CD4-positive, alpha-beta T cell treated with Interleukin-17A for 4 hours (primary cell): ENCODE results near the gene CHST15.
"Not testable (repeated sequence)": the region's sequence is repeated elsewhere in the genome, so short reads cannot be mapped to it uniquely, and the experiment has no call there.

Source experiments
- DNase-seq: peaks from one replicate; pipeline ENCODE4 v3.0.0-alpha.2; 2020; ENCODE audit warnings: mixed read lengths

Gene CHST15

DNA sequence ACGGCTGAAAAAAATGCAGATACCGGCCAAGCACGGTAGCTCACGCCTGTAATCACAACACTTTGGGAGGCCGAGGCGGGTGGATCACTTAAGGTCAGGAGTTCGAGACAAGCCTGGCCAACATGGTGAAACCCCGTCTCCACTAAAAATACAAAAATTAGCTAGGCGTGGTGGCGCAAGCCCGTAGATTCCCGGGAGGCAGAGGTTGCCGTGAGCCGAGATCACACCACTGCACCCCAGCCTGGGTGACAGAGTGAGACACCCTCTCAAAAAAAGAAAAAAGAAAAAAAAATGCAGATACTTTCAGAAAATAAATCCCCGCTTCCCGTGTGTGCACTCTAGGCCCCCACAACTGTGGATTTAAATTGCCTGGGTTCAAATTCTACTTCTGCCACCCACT, 2.4 kb upstream of the CHST15 start:
- not testable (repeated sequence) for DNase-seq

DNA sequence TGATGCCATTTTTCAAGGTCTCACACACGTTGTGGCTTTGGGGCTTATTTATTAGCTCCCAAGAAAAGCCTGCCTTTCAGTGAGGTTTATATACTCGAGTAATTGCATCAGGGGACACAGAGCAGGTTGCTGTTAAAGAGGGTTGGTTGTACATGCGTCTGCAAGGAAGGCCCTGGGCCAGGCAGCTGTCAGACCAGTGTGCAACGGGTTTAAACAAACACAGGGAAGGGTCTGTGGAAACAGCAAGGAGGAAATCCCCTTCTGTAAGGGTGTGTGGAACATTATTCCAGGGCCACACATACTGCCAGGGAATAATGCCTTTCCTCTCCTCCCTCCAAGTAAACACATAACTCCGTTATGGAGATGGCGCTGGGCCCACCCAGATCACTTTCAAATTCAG, 1.7 kb upstream of the CHST15 start:
- no peak for DNase-seq

DNA sequence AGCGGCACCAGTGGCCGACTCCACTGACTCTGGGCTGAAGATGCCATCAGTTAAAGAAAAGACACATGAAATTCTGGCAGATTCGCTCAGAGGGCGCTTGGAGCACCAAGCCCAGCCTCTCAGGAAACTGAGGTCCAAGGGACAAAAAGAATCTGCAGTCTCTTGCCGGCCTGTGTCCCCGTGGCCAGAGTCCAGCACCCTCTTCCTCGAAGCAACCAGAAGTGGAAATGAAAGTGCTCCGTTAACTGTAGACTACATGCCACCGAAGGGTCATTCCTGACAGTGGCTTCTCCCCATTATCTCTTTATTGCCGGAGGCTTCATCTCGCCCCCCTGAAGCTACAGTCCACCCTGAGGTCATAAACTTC, 1.0 kb upstream of the CHST15 start:
- DNase-seq, result no peak

DNA sequence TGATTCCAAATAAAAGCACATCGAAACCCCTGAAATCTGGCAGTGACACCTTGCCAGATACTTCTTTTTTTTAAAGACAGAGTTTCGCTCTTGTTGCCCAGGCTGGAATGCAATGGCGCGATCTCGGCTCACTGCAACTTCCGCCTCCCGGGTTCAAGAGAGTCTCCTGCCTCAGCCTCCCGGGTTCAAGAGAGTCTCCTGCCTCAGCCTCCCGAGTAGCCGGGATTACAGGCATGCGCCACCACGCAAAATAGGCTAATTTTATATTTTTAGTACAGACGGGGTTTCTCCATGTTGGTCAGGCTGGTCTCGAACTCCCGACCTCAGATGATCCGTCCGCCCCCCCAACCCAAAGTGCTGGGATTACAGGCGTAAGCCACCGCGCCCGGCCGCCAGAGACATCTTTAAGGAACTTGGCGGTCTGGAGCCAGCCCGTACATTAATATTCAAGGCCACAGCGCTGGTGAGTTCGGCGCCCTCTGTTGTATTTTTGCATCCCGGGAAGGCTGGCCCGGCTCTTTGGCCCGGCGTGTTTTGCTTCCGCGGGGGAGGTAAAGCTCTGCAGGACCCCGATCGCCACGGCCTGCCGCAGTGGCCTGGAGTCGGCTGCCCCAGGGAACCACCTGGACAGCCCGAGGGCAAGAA, 498 bp upstream of the CHST15 start:
- DNase-seq, result peak; percentile 9

DNA sequence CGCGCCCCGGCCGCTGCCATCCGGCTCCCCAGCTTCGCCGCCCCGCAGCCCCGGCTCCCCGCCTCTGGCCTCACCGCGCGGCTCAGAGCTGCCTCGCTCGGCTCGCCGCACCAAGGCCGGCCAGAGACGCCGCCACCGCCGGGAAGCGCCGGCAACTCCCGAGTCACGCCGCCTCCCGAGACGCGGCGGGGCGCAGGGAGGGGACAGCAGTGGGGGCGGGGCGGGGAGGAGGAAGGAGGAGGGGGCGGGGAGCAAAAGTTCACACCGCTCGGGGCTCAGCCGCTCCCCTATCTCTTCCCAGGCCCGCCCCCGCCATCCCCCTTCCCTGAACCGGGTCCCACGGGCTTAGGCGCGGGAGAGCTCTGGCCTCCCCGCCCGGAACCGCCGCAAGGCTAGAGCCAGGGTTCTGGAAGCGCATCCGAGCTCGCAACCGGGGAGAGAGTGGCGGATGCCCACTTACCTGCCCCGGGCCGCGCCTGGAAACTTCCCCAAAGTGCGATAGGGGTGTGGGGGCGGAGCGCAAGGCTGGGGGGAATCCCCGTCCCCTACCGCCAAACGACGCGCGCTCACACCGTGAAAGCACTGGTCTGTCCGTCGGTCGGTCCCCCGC, 1.0 kb downstream of the CHST15 start:
- DNase-seq, result peak; percentile 63

DNA sequence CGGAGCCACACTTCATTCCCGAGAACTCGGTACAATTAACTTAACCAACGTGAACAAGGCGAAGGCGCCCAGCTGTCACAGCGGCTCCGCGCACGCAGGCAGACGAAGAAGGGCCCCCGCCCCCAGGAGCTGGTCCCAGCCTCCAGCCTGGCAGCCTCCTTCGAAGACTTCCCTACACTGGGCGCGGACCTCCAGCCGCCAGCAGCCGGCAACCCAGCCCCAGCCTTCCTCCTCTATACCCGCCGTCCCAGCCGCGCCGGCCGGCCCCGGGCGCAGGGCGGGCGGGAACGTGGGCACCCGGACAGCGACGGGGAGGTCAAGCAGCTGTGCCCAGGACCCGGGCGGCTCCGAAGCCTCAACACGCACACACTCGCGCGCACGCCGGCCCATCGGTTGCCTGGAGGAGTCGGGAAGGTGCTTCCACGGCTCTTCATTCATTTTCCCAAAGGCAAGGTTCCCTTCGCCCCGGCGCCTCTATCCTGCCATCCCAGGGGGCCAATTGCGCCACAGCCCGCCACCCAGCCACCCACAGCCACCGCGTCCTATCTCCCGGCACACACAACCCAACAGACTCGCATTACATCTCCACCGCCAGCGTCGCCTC, 1.6 kb downstream of the CHST15 start:
- peak; percentile 13 for DNase-seq

DNA sequence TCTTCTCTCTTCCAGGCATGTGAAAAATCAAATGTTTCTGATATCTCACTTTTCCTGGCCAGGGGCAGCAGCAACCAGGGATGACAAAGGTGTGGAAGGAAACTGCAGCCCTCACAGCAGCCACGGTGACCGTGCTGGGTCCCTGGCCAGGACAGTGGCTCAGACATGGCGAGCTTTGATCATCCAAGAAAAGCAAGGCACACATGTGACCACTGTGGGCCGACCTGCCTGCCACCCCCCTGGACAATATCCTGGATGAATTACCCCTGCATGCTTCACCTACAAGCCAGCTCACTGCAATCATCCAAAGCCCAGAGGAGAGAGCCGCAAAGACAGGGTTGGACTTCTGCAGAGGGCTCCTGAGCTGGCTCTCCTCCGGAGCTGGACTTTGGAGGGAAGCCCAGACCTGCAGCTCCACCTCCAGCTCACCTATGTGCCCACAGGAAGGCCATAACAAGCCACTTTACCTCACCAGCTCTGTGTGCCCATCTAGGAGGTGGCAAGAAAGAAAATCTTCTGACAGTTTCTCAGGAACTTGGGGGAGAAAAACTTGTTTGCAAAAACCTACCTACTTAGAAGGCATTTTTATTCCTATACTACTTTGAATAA, 2.7 kb downstream of the CHST15 start:
- no peak for DNase-seq

DNA sequence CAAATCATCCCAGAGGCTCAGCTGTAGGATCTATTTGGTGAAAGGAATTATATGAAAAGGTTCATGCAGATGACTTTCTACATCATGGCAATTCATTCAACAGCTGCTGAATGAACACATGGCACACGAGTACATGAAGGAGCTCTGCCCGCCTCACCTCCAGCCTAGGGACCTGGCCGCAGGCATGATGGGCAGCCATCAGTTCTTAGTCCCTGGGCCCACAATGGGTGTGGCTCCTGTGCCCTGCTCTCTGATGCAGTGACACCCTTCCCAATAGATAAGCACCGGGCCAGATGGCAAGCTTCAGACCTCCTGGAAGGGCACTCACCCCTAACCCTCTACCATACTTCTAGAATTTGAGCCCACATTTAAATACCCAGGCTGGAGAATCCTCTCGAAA, 3.5 kb downstream of the CHST15 start:
- DNase-seq, result no peak

DNA sequence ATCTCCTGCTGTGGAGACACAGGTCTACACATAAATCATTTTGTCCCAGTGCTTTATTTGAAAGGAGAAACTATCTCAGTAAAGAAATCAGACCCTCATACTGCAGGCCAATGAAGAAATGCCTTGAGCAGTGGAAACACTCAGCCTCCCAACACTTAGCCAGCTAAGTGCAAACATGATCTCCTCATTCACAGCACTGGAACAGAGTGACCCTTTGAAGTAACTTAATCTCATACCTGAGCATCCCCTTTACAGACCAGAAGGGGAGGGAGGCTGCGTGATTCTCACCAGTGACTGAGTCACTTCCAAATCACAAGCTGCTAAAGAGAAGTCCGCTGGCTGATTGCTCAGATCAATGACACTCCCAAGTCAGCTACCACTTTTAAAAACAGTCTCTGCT, 4.5 kb downstream of the CHST15 start:
- no peak for DNase-seq

DNA sequence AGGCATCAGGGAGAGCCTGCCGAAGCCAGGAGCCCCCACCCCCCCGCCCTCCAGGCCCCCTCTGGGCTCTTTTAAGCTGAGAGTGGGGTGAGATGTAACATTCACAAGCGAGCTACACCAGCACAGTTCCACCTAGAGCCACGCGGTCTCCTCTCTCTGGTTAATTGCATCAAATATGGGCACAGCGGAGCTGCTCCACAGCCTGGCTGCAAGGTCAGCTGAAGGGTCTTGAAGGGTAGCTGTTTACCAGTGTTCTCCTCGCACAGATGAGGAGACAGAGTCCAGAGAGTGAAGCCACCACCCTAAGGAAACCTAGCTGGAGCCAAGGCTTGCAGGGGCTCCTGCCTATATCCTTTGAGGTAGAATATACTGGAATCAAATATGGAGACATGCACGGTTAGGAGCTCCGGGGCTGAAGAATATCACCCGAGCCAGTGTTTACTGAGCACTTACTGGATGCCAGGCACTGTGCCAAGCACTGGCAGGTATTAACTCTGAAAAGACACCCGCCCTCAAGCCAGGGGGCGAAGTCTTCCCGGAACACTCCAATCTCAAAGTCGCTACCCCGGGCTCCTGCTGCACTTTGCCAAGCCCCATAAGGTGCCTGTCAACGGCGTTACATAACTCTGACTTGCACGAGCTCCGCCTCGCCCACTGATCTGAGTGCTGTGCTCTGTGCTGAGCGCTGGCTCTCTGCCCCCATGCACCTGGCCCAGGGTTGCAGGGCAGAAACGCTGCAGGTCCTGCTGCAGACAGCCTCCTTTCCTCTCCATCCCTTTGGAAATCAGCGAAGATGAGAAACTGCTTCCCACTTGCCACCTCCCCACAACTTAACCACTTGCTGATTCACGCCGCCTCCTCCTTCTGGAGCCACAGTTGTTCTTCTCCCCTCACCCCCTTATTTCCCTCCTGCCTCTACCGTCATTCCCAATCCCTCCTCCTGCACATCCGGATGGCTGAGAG, 5.4 kb downstream of the CHST15 start:
- no peak for DNase-seq

DNA sequence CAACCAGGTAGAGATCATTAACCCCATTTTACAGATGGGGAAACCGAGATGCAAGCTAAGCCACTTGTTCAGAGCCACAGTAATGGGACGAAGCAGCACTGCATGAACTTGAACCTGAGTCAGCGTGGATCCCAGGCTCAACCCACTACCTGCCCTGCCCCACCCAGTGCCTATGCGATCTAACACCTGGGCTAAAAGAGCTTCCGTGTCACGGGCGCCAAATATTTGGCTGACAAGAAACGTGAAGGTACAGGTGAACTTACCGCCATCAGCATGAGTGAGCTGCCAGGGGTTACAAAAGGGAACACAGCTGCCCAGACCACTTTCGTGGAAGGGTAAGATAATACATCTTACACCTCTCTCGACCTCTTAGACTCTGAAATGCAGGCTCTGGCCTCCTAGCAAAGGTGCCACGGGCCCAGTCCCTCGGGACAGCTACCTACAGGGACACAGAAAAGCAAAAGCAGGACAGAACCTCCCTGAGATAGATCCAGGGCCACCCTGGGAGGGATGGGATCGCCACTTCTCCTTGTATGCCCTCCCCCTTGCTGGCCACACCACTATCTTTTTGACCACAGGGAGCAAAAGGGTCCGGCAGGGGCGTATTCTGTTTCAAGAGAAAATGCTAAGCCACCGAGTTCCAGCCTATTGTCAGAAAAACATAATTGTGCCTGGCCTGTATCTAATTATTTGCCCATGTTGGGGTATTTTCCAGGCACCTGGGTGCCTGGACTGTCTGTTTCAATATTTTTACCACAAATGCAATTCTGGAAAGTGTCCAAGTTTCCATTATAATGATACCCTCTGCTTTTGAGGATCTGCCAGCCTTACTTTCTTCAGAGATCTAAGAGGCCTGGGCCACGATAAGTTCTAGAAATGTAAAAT, 6.4 kb downstream of the CHST15 start:
- no peak for DNase-seq

DNA sequence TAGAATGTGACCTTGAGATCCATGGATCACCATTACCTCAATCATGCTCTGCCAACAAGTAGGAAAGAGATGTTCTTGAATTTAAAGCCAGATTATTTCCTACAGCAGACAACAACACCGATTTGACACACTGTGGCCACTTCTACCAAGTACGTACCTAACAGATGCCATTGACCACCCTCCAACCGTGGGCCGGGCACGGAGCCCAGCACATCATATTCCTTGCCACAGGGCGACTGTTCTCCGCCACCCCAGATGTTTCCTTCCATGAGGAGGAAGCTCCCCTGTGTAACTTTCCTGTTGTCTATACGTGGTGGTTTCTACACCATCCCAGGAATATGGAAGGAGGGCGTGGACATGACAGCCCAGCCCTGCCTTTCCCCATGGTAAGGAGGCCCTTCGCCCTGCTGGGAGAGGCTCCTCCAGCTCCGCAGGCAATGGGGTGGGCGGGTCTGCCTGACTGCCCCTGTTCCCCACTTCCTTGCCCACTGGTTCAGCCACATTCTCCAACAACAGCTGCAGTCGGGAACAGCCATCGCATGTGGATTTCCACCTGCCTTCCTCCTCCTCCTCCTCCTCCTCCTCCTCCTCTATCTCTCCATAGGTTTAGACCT, 7.2 kb downstream of the CHST15 start:
- DNase-seq, result no peak

DNA sequence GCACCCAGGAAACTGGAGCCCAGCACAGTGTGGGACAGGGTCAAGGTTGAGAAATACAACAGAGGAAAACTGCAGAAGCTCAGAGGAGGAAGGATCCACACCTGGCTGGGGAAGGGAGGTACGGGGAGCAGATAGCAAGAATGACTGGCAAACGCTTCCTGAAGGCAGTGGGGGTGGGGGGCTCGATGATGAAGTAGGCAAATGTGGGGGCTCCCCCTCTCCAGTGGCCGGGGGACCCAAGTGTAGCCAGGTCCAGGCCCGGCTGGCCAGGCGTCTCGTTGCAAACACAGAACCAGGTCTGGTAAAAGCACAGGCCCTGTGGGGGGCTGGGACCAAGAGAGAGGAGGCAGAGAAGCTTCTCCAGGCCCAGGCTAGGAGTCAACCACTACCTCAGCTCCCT, 7.7 kb downstream of the CHST15 start:
- DNase-seq, result no peak

DNA sequence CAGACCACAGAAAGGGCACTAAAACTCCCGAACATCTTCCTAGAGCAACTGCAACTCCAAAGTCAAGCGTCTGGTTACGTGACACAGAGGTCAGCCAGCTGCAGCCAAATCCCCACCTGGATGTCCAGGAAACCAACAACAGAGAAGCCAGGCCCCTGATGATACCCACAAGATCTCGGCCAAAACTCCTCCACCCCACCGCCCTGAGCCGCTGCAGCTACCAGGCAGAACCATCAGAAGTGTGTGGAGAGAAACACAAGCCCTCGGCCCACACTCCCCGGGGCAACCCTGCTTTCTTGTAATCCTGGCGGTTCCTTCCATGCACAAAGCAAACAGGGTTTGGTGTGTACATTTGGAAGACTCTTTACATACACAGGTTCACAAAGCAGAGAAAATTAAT, 8.7 kb downstream of the CHST15 start:
- no peak for DNase-seq

DNA sequence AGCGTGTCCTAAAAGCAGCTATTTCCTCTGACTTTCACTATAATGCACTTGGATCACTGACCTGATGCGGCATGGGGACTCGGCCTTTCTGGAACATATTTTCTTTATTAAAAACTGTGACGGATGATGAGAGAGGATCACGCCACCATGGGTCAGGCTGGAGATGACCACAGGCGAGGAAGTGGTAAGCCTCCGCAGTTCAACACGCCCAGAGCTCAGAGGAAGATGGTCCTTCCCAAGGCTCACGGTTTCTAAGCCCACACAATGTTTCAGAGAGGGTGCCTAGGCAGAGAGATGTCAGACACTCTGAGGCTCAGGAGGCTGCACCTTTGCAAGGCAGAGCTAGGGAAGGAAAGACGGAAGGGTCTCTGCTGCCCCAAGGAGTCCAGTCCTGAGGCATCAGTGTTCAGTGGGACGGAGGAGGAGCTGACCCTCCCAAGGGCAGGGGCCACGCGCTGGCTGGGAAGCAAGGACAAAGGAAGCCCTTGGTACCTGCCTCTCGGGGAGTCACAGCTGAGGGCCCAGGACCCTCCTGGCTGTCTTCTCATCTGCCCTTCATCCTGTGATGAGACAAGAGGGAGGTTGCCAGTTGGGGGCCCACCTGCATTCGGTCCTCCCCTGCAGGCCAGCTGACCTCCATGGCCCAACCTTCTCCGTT, 9.5 kb downstream of the CHST15 start:
- no peak for DNase-seq

DNA sequence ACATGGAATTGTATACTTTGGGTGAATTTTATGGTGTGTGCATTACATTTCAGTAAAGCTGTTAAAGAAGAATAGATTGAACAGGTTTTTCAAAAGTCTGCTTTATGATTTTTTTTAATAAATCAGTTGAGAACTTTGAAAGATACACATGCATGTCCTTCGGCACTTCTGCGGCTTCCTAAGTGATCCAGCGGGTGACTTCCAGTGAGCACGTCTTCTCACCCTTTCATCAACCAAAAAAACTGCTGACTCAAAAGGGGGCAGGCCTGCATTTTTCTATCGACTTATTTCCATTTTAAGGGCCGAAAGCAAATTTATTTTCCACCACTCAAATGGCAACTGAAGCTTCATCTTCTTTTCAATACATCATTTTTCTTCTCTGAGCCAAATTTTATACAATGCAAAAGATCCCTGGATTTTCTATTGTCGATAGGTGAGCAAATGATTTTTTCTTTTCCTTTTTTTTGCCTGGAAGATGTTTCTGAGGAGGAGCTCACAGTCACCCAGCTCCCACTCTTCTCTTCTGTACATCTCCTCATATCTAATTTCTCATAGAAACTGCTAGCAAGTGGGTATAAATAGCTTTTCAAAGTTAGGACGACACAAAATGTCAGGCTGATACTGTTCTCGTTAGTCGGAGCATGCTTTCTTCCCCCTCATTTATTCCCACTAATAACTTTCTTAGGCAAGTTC, 10.2 kb downstream of the CHST15 start:
- no peak for DNase-seq

DNA sequence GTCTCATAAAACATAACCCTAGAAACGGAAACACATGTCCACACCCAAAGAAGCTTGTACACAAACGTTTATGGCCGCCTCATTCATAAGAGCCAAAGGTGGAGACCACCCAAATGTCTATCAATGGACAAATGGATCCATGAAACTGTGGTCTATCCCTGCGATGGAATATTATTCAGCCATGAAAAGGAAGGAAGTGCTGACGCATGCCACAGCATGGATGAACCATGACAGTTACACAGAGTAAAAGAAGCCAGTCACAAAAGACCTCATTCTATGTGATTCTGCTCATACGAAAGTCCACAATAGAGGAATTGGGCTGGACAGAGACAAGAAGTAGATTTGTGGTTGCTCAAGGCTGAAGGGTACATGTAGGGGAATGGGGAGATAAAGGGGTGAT, 10.8 kb downstream of the CHST15 start:
- no peak for DNase-seq

DNA sequence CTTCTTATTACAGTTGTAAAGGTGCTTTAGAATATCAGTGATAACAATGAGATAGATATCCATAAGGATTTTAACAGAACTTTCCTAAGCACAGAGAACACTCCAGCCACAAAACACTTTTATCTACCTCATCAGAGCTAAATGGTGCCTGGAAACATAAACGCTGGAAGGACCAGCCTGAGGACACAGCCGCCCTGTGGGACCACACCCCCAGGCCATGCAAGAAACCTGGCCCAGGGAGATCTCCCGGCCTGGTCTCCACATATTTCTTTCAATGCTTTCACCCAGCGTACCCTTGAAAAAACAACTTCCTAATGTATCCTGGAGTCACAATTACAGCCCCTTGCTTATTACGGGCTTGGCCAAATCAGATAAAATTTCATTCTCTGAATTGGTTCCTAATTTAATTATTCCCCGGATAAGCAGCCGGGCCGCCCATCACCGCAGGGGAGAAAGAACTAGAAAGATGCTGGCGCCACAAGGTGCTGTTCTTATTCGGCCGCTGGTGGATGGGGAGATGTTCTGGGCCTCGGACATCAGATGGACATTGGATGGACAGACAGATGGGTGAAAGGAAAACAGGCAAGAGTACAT, 11.8 kb downstream of the CHST15 start:
- no peak for DNase-seq

DNA sequence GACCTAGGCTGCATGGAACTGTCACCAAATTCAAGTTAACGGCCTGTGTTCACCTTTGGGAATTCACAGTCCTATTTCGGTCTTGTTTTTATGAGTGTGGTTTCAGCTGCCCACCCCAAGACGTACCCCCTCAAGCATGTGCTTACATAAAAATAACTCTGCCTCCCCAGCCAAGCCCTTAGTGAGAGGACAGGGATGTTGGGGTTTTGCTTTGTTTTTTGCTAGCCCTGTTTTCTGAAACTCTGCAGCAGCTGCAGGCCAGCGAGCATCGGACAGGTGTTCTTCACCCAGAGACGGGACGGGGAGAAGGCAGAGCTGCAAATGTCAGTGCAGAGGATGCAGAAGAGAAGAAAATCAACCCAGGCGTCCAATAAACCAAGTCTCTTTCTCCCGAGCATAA, 13.5 kb downstream of the CHST15 start:
- no peak for DNase-seq

DNA sequence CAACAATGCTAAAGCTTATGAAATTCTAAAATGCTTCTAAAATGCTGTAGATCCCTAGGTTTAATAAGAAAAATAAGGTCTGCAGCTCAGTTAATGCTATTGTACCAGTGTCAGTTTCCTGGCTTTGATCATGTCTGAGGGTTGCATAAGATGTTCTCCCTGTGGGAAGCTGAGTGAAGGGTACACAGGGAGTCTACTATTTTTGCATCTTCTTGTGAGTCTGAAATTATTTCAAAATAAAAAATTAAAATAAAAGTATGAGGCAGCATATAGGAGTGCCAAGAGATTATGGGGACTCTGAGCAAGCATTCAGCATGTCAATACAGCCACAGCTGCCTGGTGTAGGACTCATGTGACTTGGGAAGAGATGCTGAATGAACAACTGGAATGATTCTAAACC, 14.7 kb downstream of the CHST15 start:
- no peak for DNase-seq
